ENCODE results near the gene TLNRD1.

The TLNRD1 gene

DNA sequence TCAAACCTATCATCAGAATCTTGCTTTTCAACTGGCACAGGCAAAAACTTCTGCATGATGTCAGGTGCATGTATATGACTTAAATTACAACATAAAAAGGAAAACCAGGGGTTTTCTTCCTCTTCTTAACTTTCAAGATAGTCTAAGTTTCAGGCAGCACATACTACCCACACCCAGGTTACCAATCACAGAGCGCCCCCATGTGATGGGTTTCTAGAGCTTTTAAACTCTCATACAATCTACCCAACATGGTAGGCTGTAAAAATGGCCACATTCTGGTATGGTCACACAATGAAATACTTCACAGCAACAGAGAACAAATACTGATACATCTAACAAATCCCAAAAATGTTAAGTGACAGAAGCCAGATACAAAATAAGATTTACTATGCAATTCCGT lies 18.5 kb upstream of the TLNRD1 start:
- TF ChIP-seq POLR2AphosphoS5 (IDR thresholded peaks at IDR 0.05; ENCODE audit: low read depth) (no peak), GABPA (IDR thresholded peaks at IDR 0.05; ENCODE audit: low read depth) (no peak), SPI1 (IDR thresholded peaks at IDR 0.05; ENCODE audit: borderline replicate concordance, low read depth) (no peak)
- TF ChIP-seq, protein P1, sequence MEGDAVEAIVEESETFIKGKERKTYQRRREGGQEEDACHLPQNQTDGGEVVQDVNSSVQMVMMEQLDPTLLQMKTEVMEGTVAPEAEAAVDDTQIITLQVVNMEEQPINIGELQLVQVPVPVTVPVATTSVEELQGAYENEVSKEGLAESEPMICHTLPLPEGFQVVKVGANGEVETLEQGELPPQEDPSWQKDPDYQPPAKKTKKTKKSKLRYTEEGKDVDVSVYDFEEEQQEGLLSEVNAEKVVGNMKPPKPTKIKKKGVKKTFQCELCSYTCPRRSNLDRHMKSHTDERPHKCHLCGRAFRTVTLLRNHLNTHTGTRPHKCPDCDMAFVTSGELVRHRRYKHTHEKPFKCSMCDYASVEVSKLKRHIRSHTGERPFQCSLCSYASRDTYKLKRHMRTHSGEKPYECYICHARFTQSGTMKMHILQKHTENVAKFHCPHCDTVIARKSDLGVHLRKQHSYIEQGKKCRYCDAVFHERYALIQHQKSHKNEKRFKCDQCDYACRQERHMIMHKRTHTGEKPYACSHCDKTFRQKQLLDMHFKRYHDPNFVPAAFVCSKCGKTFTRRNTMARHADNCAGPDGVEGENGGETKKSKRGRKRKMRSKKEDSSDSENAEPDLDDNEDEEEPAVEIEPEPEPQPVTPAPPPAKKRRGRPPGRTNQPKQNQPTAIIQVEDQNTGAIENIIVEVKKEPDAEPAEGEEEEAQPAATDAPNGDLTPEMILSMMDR (IDR thresholded peaks at IDR 0.05; ENCODE audit: insufficient read depth, low read length): no peak
- TF ChIP-seq, protein P2, sequence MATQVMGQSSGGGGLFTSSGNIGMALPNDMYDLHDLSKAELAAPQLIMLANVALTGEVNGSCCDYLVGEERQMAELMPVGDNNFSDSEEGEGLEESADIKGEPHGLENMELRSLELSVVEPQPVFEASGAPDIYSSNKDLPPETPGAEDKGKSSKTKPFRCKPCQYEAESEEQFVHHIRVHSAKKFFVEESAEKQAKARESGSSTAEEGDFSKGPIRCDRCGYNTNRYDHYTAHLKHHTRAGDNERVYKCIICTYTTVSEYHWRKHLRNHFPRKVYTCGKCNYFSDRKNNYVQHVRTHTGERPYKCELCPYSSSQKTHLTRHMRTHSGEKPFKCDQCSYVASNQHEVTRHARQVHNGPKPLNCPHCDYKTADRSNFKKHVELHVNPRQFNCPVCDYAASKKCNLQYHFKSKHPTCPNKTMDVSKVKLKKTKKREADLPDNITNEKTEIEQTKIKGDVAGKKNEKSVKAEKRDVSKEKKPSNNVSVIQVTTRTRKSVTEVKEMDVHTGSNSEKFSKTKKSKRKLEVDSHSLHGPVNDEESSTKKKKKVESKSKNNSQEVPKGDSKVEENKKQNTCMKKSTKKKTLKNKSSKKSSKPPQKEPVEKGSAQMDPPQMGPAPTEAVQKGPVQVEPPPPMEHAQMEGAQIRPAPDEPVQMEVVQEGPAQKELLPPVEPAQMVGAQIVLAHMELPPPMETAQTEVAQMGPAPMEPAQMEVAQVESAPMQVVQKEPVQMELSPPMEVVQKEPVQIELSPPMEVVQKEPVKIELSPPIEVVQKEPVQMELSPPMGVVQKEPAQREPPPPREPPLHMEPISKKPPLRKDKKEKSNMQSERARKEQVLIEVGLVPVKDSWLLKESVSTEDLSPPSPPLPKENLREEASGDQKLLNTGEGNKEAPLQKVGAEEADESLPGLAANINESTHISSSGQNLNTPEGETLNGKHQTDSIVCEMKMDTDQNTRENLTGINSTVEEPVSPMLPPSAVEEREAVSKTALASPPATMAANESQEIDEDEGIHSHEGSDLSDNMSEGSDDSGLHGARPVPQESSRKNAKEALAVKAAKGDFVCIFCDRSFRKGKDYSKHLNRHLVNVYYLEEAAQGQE (IDR thresholded peaks at IDR 0.05; ENCODE audit: insufficient replicate concordance, low read depth): no peak
- Histone ChIP-seq H3K4me3 (replicated peaks; ENCODE audit: insufficient read depth, low read length) (no peak overlapping the region), H3K27me3 (ENCODE audit: insufficient read depth, poor library complexity, severe bottlenecking) (no peaks in the 10 kb centered on the region), H3K27ac (replicated peaks) (no peak overlapping the region)
- DNase-seq (ENCODE audit: low read depth in 1 of 2, low spot score in 1 of 2): peak in 1 of 2 experiments; percentile 31

DNA sequence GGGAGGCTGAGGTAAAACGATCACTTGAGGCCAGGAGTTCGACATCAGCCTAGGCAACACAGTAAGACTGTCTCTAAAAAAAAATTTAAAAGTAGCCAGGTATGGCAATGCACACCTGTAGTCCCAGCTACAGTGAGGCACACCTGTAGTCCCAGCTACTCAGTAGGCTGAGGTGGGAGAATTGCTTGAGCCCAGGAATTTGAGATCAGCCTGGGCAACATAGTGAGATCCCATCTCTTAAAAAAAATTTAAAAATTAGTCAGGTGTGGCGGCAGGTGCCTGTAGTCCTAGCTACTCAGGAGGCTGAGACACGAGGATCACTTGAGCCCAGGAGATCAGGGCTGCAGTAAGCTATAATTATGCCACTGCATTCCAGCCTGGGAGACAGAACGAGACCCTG lies 17.9 kb upstream of the TLNRD1 start:
- no peaks in the 10 kb centered on the region for H3K27me3 ChIP-seq (ENCODE audit: insufficient read depth, poor library complexity, severe bottlenecking)
- no peak overlapping the region for H3K27ac ChIP-seq (replicated peaks)
- TF ChIP-seq, protein P1 (IDR thresholded peaks at IDR 0.05; ENCODE audit: insufficient read depth, low read length): no peak
- TF ChIP-seq SPI1 (IDR thresholded peaks at IDR 0.05; ENCODE audit: borderline replicate concordance, low read depth): no peak
- TF ChIP-seq POLR2AphosphoS5 (IDR thresholded peaks at IDR 0.05; ENCODE audit: low read depth): no peak
- no peak for TF ChIP-seq GABPA (IDR thresholded peaks at IDR 0.05; ENCODE audit: low read depth)
- TF ChIP-seq, protein P2 (IDR thresholded peaks at IDR 0.05; ENCODE audit: insufficient replicate concordance, low read depth): no peak
- no peak for DNase-seq (ENCODE audit: low read depth in 1 of 2, low spot score in 1 of 2)
- H3K4me3 ChIP-seq (replicated peaks; ENCODE audit: insufficient read depth, low read length): no peak overlapping the region

DNA sequence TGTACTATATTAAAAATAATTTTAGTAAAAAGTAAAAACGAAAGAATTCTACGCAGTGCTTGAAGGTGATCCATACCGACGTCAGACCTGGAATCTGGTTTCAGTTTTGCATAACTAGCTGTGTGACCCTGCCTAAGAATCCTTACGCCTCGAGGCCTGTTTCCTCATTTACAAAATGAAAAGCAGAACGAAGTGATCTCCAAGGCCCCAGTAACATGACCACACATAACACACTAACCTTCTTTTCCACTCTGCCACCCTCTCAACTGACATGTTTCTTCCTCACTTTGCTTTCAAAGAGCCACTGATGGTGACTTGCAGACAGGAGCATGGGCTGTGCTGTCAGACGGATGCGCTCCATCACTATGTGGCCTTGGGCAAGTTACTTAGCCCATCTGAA lies 15.9 kb upstream of the TLNRD1 start:
- no peak overlapping the region for H3K4me3 ChIP-seq (replicated peaks; ENCODE audit: insufficient read depth, low read length)
- TF ChIP-seq SPI1 (IDR thresholded peaks at IDR 0.05; ENCODE audit: borderline replicate concordance, low read depth) (peak; percentile 49; the same call in 1 of the 2 replicates), GABPA (IDR thresholded peaks at IDR 0.05; ENCODE audit: low read depth) (no peak)
- peak; percentile 35 to 84 for DNase-seq (ENCODE audit: low read depth in 1 of 2, low spot score in 1 of 2)
- peak overlapping the region; percentile 53 for H3K27ac ChIP-seq (replicated peaks)
- no peaks in the 10 kb centered on the region for H3K27me3 ChIP-seq (ENCODE audit: insufficient read depth, poor library complexity, severe bottlenecking)

DNA sequence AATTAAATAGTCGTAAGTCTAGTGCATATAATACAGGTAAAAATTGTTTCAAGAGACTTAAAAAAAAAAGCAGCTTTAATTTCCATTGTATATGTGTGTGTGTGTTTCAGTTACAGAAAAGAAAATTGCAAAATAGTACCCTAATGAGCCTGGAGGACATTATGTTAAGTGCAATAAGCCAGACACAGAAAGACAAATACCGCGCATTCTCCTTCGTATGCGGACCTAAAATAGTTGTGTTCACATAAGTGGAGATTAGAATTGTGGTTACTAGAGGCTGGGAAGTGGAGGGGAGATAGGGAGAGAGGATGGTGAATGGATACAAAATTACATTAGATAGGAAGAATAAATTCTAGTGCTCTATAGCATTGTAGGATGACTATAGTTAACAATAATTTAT lies 14.7 kb upstream of the TLNRD1 start:
- no peak for DNase-seq (ENCODE audit: low read depth in 1 of 2, low spot score in 1 of 2)
- H3K4me3 ChIP-seq (replicated peaks; ENCODE audit: insufficient read depth, low read length): no peak overlapping the region
- no peak overlapping the region; the same call in 1 of the 2 replicates for H3K27ac ChIP-seq (replicated peaks)
- TF ChIP-seq SPI1 (IDR thresholded peaks at IDR 0.05; ENCODE audit: borderline replicate concordance, low read depth) (no peak), POLR2AphosphoS5 (IDR thresholded peaks at IDR 0.05; ENCODE audit: low read depth) (no peak), GABPA (IDR thresholded peaks at IDR 0.05; ENCODE audit: low read depth) (no peak)
- TF ChIP-seq, protein P1 (IDR thresholded peaks at IDR 0.05; ENCODE audit: insufficient read depth, low read length): no peak
- TF ChIP-seq, protein P2 (IDR thresholded peaks at IDR 0.05; ENCODE audit: insufficient replicate concordance, low read depth): no peak
- H3K27me3 ChIP-seq (ENCODE audit: insufficient read depth, poor library complexity, severe bottlenecking): no peaks in the 10 kb centered on the region
